G401.6 (cell line): Measurements from ENCODE around the gene OOSP4B.
"Not testable (repeated sequence)": the region's sequence is repeated elsewhere in the genome, so short reads cannot be mapped to it uniquely, and the experiment has no call there.

ENCODE experiments used
- FAIRE-seq: peaks from 2 replicates; lab custom pipeline; 2012; peaks lifted over from hg19 to GRCh38; lab: Jason Lieb, UNC

The OOSP4B gene

DNA sequence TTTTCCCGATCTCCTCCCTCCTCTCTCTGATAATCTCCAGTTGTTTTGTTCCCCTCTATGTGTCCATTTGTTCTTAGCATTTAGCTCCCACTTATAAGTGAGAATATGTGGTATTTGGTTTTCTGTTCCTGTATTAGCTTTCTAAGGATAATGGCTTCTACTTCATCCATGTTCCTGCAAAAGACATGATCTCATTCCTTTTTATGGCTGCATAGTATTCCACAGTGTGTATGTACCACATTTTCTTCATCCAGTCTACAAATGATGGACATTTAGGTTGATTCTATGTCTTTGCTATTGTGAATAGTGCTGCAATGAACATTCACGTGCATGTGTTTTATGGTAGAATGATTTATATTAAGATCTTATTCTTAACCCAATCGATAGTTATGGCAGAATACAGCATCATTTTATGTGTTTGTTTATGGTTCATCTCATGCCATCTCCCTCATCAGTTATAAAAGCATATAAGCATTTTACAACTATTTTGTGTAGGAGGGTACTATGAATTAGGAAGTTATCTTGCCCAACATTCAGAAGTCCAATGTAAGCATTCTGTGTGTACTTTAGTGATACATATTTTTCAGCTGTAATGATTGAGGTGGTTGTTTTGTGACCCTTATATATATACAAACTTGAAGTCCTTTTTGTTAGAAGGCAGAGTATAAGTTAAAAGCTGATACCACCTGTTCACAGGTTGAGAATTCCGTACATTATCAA is 42.7 kb downstream of the OOSP4B start:
- no peak for FAIRE-seq

DNA sequence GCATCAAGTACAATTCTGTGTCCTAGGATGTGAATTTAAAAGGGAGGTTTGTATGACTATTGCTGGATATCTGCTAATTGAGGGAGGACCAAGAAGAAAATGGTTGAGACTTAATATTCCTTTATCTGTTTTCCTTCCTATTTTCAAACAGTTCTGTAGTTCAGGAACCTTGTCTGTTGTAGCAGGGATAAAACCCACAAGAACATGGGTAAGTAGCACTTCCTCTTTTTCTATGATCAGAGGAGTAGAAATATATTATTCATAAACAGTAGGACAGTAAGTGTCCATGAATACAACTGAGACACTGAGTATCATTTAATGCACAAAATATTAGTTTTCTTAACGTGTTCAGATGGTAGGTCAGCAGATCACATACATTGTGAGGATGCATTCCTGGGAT is 47.1 kb downstream of the OOSP4B start:
- FAIRE-seq = no peak

DNA sequence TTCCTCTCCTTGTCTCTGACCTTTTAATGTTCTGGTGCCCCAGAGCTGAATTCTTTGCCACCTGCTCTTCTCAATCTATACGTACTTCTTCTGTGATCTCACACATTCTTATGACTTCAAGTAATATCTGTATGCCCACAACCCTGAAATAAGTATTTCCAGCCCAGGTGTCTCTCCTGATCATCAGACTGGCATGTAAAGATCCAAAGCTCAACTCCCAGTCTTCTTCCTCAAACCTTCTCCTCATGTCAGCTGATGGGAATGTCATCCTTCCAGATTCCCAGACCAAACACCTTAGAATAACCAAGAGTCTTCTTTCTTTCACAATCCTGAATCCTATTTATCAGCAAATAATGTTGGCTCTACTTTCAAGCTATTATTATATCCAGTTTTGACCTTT is 48.8 kb downstream of the OOSP4B start:
- no peak for FAIRE-seq

DNA sequence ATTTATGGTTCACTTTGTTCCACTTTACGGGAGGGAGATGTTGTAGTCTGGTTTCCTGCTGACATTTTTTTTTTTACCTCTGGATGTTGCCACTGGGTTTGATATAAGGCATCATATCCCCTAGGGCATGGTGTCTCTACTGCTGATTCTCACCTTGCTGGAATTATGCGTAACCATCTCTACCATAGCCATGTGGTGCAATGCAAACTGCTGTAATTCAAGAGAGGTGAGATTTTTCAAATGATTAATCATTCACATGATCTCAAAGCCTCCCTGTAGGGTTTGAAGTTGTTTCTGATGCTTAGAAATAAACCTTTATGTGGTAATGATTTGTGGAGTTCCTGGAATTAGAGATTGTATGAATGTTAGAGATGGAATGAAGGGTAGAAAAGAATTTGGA is 52.5 kb downstream of the OOSP4B start:
- no peak for FAIRE-seq

- not testable (repeated sequence) for FAIRE-seq
Measured at GRCh38 chr11:60071644-60072043, 54.7 kb downstream of the OOSP4B start.

DNA sequence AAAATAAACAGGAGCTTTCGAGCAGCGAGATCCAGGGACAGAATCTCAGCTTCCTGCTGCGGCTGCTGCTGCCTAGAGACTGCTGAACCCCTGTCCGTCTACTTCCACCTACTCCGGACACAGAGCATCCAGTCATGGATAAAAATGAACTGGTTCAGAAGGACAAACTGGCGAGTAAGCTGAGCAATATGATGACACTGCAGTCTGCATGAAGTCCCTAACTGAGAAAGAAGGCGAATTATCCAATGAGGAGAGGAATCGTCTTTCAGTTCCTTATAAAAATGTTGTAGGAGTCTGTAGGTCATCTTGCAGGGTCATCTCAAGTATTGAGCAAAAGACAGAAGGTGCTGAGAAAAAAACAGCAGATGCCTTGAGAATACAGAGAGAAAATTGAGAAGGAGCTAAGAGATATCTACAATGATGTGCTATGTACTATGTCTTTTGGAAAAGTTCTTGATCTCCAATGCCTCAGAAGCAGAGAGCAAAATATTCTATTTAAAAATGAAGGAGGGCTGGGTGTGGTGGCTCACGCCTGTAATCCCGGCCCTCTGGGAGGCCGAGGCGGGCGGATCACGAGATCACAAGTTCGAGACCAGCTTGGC is 60.3 kb downstream of the OOSP4B start:
- FAIRE-seq = no peak

DNA sequence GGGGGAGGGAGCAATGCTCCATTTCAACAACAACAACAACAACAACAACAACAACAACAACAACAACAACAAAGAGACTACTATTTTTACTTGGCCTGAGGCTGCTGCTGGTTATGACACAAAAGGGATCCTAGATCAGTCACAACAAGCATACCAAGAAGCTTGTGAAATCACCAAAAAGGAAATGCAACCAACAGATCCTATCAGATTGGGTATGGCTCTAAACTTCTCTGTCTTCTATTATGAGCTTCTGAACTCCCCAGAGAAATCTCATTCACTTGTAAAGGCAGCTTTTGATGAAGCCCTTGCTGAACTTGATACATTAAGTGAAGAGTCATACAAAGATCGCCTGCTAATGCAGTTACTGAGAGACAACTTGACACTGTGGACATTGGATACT is 61.0 kb downstream of the OOSP4B start:
- no peak for FAIRE-seq

GRCh38 chr11:60078745-60079144 is 61.8 kb downstream of the OOSP4B start:
- FAIRE-seq = no peak

DNA sequence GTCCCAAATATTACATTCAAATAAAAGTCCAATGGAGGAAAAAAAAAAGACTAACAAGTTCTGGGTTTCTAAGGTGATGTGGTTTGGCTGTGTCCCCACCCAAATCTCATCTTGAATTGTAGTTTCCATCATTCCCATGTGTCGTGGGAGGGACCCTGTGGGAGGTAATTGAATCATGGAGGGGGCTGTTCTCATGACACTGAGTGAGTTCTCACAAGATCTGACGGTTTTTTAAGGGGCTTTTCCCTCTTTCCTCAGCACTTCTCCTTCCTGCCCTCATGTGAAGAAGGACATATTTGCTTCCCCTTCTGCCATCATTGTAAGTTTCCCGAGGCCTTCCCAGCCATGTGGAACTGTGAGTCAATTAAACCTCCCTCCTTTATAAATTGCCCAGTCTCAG is 63.6 kb downstream of the OOSP4B start:
- no peak for FAIRE-seq
